Dermis blood vessel endothelial cell (primary cell): ENCODE measurements around the gene RNASET2. TPM values are rescaled to one million over a fixed set of nuclear protein-coding genes. Genes with fewer than 3 reads are reported as not detected.

Experiments
- DNase-seq: peaks from one replicate; pipeline ENCODE4 v3.0.0; 2010
- total RNA-seq: library from RNA; depleted of rRNA; stranded (reverse); fragments of >200 nt; gene quantifications from 2 replicates; pipeline ENCODE4 v1.2.3, GENCODE V29; 2014

Gene RNASET2, protein sequence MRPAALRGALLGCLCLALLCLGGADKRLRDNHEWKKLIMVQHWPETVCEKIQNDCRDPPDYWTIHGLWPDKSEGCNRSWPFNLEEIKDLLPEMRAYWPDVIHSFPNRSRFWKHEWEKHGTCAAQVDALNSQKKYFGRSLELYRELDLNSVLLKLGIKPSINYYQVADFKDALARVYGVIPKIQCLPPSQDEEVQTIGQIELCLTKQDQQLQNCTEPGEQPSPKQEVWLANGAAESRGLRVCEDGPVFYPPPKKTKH
- total RNA-seq: 8.9 and 12.6 TPM in 2 replicates

DNA sequence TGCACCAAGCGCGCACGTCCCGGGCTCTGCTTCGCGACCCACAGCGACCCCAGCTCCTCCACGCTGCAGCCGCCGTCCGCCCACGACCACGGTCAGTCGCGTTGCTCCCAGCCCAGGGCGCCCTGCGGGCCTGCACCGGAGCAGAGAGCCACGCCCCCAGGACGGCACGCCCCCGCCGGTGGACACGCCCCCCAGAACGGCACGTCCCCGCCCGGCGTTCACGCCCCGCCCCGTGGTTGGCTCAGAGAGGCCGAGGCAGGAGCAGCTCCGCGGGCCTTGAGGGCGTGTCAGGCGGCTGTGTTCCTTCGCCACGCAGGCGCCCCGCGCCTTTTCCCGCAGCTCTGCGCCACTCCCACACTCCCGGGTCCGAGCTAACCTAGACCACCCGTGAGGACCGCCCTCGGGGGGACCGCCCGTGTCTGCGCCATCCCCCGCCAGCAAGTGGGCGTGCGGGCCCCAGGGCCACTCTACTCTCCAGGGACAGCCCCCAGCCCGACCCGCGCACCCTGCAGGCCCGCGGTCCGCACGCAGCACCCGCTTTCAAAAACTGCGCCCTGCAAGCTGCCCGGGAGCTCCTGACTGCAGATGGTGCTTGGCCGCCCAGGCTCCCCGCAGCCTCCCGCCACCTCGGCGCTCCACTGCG, at the start of gene RNASET2:
RNASET2 (minus strand) TSS at position 107 of the 643 bp plus-strand sequence. CDS start 368 bp downstream, outside the sequence.
- DNase-seq: peak; percentile 95

DNA sequence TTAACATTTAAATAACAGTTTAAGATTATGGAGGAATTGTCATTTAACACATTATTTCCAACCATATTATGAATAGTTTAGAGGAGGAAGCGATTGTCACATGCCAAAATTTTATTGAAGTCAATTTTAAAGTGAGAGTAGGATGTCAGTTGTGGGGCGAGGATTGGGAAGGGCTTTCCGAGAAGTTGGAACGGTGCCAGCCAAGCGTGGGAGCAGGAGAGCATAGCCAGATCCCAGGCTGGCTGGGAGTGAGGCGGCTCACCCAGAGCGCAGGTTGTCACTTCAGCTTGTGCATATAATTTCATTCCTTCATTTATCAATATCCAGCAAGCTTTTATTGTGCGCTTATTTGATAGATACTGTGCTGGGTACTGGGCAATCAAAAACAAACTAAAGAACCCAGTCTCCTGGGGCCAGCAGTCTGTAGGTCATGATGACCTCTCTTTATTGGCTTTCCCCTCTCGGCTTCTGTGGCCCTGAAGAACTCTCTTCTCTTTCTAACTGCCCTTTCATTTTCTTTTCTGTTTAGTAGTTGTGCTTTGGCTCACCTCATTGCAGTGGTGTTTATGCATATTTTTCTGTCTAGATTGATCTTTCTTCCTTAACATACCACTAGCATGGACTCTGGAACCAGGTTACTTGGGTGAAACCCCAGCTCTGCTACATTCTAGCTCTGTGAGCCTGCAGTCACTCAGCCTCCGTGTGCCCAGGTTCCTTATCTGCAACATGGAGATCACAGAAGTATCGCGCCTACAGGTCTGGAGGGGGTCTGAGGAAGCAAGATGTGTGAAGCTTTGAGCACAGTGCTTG, 49.2 kb upstream of the RNASET2 start:
- no peak for DNase-seq

DNA sequence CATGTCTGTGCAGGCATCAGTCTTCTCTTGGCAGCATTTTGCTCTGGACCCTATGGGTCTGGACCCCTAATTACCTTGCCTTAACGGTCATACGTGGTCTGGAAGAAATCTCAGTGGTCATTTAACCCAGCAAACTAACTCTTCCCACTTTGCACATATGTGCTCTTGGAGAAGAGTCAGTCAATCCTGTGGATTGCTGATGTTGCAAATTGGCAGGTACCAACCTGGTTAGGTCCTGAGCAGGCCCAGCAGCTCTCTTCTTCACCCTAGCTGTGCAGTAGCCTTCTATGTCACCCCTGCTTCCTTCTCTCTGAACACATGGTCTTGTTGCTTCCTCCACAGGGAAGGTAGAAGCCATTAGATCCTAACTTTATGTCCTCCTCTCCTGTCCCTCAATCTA, 44.4 kb upstream of the RNASET2 start:
- DNase-seq: no peak

DNA sequence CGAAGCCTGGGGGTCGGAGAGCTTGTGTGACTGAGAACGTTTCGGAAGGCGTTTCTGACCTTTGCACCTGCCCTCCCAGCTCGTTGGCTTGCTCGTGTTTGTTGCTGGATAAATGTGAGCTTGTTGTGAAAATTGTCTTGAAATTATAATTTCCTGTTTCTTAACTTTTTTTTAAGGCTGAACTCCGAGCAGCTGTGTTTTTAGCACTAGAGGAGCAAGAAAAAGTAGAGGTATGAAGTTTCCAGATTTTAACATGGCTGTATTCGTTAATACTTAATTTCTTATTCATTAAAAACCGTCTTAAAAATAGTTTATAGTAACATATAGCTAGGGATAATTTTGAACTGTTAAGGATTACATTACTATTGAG, 43.5 kb upstream of the RNASET2 start:
- no peak for DNase-seq

DNA sequence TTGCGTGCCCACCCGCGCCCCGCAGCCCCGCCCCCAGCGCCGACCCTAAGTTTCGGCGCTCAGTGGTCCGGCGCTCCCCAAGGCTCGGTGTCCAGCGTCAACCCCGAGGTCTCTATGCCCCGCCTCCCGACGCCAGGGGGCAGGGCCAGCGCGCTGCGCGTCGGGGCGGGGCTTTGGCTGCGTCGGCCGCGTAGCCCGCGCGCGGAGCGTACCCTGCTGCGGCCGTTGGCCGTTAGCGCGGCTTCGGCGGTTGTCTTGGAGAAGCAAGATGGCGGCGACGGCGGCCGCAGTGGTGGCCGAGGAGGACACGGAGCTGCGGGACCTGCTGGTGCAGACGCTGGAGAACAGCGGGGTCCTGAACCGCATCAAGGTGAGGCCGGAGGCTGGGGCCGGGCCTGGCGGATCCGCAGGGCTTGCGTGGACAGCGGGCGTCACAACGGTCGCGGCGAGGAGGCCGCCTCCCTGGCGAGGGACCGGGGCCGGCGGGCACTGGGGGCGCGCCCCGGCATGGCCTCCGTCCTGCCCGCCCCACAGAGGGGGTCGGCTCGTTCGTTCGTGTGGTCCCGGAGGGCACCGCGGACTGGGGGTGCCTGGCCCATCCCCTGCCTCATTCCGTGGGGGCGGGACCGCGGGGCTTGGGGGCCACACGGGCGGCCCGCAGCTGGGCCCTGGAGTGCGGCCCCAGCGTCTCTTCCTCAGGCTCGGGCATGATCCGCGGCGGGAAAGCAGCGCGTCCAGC, 43.0 kb upstream of the RNASET2 start, which contains the start of gene CEP43:
CEP43 (plus strand) TSS at position 253 of the 739 bp plus-strand sequence; CDS start at position 269, 16 bp downstream.
- DNase-seq: peak; percentile 98

DNA sequence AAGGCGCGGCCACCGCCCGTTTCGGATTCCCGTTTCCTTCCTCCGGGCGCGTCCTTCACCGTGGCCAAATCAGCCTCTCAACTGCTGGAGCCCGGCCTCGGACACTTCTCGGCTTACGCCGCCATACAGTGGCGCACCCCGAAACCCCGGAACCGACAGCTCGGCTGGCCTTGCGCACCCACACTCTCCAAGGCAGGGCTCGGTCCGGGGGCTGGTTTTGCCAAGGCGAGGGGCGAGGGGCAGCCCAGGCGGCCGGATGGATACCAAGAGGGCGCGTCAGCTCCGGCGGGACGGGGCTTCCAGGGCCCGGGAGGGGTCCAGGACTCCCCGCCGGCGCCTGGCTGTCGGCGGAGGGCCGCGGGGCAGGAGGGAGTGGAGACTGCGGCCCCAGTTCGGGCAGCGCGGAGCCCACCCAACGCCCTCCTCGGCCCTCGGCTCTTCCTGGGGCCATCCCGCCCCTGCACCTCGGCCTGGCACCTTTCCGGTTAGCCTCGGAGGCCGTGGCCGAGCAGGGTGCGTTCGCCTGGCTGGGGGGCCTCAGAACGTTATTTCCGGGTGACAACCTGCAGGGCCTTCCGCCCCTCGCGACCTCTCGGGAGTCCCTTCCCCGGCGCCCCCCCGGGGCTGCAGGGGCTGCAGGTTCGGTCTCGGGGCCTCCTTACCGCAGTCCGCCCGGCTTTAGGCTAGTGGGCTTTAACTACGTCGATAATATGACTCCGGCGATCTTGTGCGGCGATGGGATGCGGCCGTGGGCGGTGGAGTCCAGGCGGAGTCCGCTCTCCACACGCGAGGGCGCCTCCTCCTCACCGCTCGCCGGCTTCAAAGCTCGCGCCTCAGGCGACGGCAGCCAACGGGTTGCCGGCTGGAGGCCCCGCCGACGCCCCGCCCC, 42.1 kb upstream of the RNASET2 start:
- DNase-seq: no peak

DNA sequence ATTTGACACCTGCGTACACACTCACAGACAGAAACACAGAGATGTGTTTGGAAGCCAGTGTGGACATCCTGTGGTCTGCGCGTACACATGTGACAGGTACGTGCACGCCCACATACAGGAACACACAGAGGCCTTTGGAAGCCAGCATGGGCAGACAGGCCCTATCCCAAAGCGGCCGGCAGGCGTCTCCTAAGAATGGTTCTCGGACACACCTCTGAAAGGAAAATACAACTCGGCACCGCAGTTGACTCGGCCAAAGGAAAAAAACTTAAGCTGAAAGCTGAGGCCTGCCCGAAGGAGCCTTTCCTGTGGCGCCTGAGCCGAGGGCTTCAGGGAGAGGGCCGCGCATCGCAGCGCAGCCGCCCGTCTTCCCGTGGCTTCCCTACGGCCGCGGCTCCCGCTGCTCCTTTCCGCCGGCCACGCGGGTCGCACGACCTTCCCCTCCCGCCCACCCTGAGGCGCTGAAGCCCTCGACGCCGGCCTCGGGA, 41.5 kb upstream of the RNASET2 start:
- peak; percentile 83 for DNase-seq

DNA sequence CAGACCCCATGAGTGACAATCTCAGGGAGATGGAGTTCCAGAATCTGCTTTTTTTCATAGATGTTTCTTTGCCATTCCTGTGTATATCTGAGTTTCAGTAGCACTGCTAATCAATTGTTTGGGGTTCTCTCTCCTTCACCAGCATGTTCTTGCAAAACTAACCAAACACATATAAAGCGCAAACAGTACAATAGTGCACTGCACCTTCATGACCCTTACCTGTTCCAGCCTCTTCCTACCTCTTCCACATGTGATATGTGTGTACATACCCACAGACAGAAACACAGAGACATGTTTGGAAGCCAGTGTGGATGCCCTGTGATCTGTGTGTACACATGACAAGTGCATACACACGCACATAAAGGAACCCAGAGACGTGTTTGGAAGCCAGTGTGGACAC, 41.0 kb upstream of the RNASET2 start:
- DNase-seq: no peak

DNA sequence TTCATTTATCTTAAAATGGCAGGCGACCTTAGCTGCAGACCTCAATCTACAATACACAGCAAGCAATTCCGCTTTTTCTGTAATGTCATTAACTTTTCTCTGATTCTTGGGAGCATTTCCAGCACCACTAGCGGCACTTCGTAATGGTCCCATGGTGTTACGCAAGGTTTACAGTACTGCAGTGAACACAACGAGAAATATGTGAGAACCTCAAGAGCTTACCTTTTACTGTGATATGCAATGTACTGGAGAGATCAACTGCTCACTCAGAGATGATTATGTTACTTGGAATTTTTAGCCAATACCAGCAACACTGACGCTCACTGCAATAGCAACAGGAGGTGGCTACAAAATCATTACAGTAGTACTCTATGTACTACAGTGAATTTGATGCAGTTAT, 40.1 kb upstream of the RNASET2 start:
- DNase-seq: no peak

DNA sequence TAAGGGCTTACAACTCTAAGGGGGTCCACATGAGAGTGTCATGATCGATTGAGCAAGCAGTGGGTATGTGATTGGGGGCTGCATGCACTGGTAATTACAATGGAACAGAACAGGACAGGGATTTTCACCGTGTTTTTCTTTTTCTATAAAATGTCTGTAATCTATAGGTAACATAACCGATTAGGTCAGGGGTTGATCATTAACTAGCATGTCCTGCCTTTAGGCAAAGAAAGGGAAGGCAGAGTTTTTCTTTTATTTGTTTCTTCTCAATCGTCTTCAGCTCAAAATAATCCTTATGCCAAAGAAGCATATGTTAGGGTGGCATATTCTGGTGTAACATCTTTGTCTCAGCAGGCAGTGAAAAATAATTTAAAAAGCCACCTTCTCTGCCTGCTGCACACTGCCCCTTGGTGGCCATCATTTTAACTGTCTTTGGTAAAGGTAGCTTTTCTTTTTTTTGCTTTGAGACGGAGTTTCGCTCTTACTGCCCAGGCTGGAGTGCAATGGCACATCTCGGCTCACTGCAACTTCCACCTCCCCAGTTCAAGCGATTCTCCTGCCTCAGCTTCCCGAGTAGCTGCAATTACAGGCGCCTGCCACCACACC, 33.2 kb upstream of the RNASET2 start:
- DNase-seq: peak; percentile 70

DNA sequence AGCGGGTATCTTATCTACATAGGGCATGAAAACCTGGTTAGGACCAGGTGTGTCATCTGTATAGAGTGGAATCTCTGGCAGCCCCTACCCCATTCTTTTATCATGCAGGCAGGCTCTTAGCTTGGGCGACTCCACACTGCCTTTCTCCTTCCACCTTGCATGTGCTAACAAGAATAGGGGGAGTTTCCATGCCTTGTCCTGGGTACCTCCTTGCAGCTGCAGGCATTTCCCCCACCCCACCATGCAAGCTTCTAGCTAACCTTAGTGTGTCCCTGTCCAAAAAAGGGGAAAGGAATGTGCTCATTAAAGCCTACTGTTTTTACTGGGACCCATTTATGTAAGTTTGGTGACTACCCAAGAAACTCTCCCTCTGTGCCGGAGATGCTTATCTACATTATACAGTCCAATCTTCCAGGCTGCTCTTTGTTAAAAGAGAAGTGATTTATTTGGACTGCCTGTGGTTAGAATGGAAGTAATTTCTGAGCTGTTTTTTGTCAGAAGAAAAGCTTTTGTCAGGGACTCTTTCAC, 32.4 kb upstream of the RNASET2 start:
- no peak for DNase-seq

DNA sequence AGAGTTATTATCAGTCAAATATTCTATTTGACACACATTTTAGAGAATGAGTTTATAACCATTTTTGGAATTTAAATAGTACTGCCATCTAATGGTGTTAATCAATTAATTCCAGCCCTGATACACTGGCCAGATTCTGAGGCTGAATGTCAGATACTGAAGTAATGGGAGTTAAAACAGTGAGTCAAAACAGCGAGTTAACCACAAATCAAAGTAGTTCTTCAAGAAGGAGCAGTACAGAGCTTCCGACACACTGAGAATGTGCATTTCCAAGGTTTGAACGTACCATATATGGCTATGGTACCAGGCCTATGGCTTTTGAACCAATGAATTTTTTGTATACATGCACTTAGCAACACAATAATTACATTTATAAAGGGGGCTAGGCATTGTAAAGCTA, 31.6 kb upstream of the RNASET2 start:
- no peak for DNase-seq

DNA sequence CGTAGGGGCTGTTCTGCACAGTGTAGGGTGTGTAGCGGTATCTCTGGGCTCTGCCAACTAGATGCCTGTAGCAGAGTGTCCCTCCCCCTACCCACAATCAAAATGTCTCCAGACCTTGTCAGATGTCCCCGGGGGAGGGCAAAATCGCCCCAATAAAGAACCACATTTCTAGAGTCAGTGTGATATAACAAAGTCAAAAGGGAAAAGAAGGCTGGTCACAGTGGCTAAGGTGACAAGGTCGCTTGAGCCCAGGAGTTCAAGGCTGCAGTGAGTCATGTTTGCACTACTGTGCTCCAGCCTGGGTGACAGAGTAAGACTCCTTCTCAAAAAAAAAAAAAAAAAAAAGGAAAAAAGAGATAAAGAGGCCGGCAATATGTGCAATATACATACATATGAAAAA, 31.1 kb upstream of the RNASET2 start:
- no peak for DNase-seq

DNA sequence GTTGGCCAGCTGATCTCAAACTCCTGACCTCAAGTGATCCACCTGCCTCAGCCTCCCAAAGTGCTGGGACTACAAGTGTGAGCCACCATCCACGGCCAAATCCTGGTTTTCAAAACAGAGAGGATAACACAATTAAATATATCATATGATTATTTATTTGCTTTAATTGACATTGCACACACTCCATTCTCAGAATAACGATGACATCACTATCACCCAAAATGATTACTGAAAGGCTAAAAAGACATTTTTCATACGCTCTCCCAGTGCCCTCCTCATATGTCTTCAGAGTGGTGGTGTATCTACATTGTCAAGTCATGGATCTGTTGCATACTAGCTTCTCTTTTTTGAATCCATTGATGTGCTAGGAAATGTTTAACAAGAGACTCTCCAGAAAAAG, 24.4 kb upstream of the RNASET2 start:
- DNase-seq: no peak

DNA sequence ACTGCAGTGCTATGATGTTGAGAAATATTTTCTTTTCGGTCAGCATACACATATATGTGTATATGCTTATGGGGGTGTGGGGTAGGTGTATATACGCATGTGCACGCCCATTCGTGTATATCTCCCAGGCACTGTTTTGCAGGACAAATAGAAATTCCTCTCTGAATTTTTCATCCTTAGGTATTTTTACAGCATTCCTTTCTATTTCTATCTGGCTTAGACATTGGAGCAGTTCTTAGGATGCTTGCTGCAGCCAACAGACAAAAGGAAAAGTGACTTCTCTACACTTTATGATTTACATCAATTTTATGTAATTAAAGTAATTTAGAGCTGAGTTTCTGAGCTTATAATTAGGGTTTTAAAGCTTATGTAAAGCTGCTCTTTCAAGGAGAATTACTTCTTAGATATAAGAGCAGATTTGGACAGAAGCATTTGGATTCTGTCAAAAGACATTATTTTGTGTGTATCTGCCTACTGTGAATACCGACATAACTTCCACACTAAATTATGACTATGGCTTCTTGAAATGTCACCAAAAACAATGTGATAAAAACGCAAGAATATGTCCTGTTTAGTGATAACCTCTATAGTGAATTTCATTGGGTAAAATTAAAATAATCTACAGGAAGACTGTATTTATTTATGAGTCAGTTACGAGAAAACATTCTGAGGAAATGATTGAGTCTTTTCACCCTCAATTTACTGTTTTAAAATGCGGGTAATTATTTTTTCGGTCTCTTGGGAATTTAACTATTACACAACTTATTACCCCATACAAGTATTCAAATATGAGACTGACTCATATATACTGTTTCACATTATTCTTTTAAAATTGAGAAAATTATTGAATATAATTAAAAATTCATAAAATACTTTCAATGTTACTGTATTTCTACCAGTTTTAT, 21.5 kb upstream of the RNASET2 start:
- DNase-seq: peak; percentile 19

DNA sequence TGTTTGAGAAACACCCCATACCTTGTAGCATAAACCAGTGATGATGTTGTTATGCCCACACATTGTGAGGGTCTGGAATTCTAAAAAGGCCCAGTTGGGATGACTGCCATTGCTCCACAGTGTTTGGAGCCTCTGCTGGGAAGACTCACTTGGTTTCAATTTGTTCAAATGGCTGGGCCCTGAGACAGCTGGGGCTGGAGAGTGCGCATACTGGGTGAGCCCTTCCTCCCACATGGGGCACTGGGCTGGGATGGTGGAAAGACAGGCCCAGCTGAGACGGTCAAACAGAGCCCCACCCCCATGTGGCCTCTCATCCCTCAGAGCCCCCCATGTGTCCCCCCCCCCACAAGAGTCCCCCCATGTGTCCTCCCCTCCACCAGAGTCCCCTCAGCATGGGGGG, 20.3 kb upstream of the RNASET2 start:
- no peak for DNase-seq

DNA sequence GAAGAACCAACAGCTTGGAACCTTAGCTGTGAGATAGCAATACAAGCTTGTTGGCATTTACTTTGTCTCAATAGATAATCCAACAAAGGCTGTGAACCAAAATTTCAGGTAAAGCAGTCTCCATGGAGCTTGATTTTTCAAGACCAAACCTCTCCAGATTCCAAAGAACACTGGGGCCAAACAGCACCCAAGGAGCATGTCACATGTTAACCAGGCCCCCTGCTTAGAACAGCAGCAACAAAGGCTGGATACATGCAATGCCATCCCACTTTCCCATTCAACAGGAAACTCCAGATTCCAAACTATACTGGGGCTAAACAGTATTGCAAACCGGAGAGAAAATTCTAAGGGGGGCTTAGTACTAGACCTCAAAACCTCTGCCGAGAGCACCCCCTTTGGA, 15.8 kb upstream of the RNASET2 start:
- DNase-seq: no peak

DNA sequence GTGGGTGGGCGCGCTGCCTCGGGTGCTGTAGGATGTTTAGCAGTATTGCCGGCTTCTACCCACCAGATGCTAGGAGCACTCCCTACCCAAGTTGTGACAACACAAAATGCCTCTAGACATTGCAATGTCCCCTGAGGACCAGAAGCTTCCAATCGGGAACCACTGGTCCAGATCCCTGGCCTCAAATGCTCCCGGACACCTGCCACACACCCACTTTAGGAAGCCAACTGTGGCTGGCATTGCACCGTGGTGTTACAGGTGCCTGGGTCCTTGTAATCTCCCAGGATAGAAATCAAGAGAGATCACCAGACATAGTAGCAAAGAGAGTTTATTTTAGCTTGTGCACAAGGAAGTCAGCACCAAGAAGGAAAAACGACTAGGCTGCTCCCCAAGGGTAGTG, 14.9 kb upstream of the RNASET2 start:
- no peak for DNase-seq

DNA sequence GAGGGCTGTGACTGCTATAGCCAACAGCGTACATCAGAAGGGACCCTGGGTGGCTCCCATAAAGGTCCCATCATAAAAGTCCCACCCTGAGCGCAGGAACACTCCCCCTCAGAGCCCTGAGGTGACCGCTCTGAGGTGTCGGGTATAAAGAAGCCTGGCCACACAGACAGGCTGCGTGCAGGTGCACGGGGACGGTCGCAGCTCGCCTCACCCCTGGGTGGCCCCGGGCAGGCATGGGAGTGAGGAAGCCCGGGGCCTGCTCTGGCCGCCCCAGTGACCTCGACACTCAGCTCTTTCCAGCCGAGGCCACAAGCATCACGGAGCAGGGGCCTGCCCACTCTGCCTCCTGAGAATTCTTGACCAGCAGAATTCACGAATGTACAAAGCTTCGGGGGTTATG, 14.4 kb upstream of the RNASET2 start:
- no peak for DNase-seq

DNA sequence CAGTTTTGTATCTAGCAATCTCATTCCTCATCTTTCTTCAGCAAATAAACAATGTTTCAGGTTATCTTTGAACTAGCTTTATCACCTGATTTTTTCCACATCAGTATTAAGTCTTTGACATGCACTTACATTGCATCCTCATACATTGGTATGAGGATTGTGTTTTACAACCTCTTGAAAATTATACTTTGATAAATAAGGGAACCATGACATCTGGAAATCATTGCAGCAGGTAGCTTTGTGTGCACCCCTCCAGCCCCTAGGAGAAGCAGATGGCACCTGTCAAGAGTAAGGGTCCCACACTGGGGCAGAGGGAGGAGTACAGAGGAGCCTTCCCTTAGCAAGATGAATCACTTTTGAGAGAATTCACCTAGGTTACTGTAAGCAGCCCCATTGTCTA, 13.7 kb upstream of the RNASET2 start:
- DNase-seq: no peak
